HFFc6 (cell line): ENCODE data around the gene OLFML3. TPM values are rescaled to one million over a fixed set of nuclear protein-coding genes. Genes with fewer than 3 reads are reported as not detected.

Source experiments
- DNase-seq: peaks from one replicate; pipeline ENCODE4 v3.0.0-alpha.2; 2018
- H3K27ac Mint-ChIP-seq: 2 replicates; pipeline ENCODE4 v1.8.0; 2020; ENCODE audit warnings: mild to moderate bottlenecking, mixed read lengths
- H3K27me3 Mint-ChIP-seq: 2 replicates; pipeline ENCODE4 v1.8.0; 2021; ENCODE audit warnings: mild to moderate bottlenecking, moderate library complexity, mixed read lengths; ENCODE audit not compliant: insufficient read depth
- H3K36me3 Mint-ChIP-seq: 2 replicates; pipeline ENCODE4 v1.8.0; 2021; ENCODE audit warnings: low read depth, mixed read lengths
- H3K4me1 Mint-ChIP-seq: 2 replicates; pipeline ENCODE4 v1.8.0; 2020; ENCODE audit warnings: low read depth, mixed read lengths
- H3K4me3 Mint-ChIP-seq: 2 replicates; pipeline ENCODE4 v1.8.0; 2020; ENCODE audit warnings: mild to moderate bottlenecking, moderate library complexity, mixed read lengths
- H3K9me3 Mint-ChIP-seq: 2 replicates; pipeline ENCODE4 v1.8.0; 2020; ENCODE audit warnings: mild to moderate bottlenecking, mixed read lengths
- CTCF ChIP-seq: fragments of 200-600 bp; sonication (generic); IDR thresholded peaks from 2 replicates; pipeline ENCODE4 v1.5.0; 2021; ENCODE audit warnings: antibody characterized with exemption, mild to moderate bottlenecking
- total RNA-seq, 6 experiments: library from RNA; stranded (reverse); fragmentation: NEBNext Ultra II Directional; extraction: Animal tissue kit (Norgen Biotek cat#: 25700); gene quantifications; 2 replicates in 1 of 6; 3 replicates in 5 of 6; pipeline ENCODE4 v1.2.3, GENCODE V29; 2021

Gene OLFML3
- total RNA-seq, 6 experiments from 2014 or later: 66.4 to 130 (median 123) TPM

- Mint-ChIP-seq H3K4me1 (peaks cover 51% of the 10 kb centered on the region), H3K4me3 (no peak overlapping the region)
- TF ChIP-seq CTCF: no peak
These were observed 41.1 kb upstream of the OLFML3 start for GRCh38 chr1:113938192-113938591.

GRCh38 chr1:113940365-113941244 is 38.7 kb upstream of the OLFML3 start:
- no peak for TF ChIP-seq CTCF
- H3K27ac Mint-ChIP-seq: no peak overlapping the region; the same call in 1 of the 2 replicates

More at GRCh38 chr1:113938192-113938591, 41.1 kb upstream of the OLFML3 start:
- Mint-ChIP-seq H3K27me3 (peaks cover 7% of the 10 kb centered on the region), H3K27ac (peak overlapping the region; percentile 8; the same call in 1 of the 2 replicates), H3K36me3 (peaks cover 26% of the 10 kb centered on the region), H3K9me3 (no peaks in the 10 kb centered on the region)
- DNase-seq: no peak

GRCh38 chr1:113941245-113941559 is 38.1 kb upstream of the OLFML3 start:
- Mint-ChIP-seq H3K27ac (no peak overlapping the region), H3K36me3 (peaks cover 30% of the 10 kb centered on the region), H3K27me3 (peaks cover 2% of the 10 kb centered on the region), H3K4me3 (no peak overlapping the region), H3K9me3 (no peaks in the 10 kb centered on the region), H3K4me1 (peaks cover 40% of the 10 kb centered on the region)
- no peak for TF ChIP-seq CTCF
- DNase-seq: no peak

More at GRCh38 chr1:113940365-113941244, 38.7 kb upstream of the OLFML3 start:
- H3K4me3 Mint-ChIP-seq: no peak overlapping the region
- peaks cover 40% of the 10 kb centered on the region for H3K4me1 Mint-ChIP-seq
- H3K9me3 Mint-ChIP-seq: no peaks in the 10 kb centered on the region
- peaks cover 2% of the 10 kb centered on the region for H3K27me3 Mint-ChIP-seq
- H3K36me3 Mint-ChIP-seq: peaks cover 30% of the 10 kb centered on the region
- DNase-seq: no peak

- no peaks in the 10 kb centered on the region for H3K9me3 Mint-ChIP-seq
- no peak for TF ChIP-seq CTCF
- H3K27ac Mint-ChIP-seq: no peak overlapping the region
- H3K27me3 Mint-ChIP-seq: peaks cover 2% of the 10 kb centered on the region
- DNase-seq: no peak
- no peak overlapping the region for H3K4me3 Mint-ChIP-seq
- H3K4me1 Mint-ChIP-seq: peaks cover 40% of the 10 kb centered on the region
- H3K36me3 Mint-ChIP-seq: peaks cover 30% of the 10 kb centered on the region
These were observed 36.7 kb upstream of the OLFML3 start for GRCh38 chr1:113942527-113942926.

GRCh38 chr1:113943028-113943811 is 36.1 kb upstream of the OLFML3 start:
- H3K4me1 Mint-ChIP-seq: peaks cover 37% of the 10 kb centered on the region
- H3K4me3 Mint-ChIP-seq: no peak overlapping the region
- H3K36me3 Mint-ChIP-seq: peaks cover 30% of the 10 kb centered on the region

More at GRCh38 chr1:113943028-113943811, 36.1 kb upstream of the OLFML3 start:
- Mint-ChIP-seq H3K9me3 (no peaks in the 10 kb centered on the region), H3K27me3 (peaks cover 2% of the 10 kb centered on the region), H3K27ac (no peak overlapping the region)
- TF ChIP-seq CTCF: peak; percentile 46
- no peak for DNase-seq
